HG03457 (cell line): ENCODE data around the gene PAEP.

Experiments used
- ATAC-seq: cut with Tn5 transposase; IDR thresholded peaks from one replicate; pipeline ENCODE4 v1.9.1; 2021; ENCODE audit warnings: moderate number of reproducible peaks; ENCODE audit not compliant: unreplicated experiment

The PAEP gene

DNA sequence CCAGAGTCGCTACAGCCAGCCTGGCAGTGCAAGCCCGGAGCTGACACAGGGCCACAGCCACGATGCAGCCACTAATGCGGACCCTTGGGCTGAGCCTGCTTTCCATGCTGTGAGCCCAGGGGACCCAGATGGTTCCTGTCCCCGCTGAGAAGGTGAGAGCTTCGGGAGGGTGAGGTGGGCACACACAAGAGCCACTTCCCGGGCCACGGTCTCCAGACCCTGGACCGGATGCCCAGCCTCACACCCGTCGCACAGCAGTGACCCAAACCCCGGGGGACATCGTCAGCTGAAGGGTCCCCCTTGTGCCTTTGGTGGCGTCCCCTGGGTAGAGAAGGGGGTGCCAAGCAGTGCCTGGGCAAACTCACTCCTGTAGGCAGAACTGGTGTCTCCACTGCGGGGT lies 13.4 kb downstream of the PAEP start:
- ATAC-seq: no peak

DNA sequence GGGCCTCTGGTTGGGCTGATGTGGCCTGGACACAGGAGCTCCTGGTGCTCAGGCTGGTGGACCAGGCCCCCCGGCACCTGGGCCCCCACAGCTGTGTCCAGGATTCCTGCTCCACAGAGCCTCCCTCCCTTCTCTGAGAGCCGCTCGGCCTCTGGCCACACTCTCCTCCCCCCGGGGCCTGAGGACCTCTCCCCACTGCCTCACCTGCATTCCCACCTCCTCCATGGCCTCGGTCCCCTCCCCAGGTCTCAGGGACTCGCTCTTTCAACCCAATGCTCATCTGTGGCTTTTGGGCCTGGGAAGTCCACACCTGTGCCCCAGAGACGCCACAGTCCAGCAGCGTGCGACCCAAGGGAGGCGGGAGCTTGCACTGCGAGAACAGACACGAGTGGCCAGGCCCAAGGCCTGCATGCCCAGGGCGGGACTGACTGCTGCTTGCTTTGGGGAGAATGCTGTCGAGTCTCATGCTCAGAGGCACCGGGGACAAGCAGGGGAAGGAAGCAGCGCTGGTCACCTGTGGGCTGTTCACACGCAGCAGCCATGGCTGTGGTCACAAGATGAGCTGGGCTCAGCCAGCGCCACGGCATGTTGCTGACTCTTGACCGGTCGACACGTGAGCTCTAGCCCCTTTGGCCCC lies 14.6 kb downstream of the PAEP start:
- no peak for ATAC-seq

- no peak for ATAC-seq
Measured at GRCh38 chr9:135577256-135577655, 15.7 kb downstream of the PAEP start.

GRCh38 chr9:135579356-135579755 lies 17.8 kb downstream of the PAEP start:
- no peak for ATAC-seq

DNA sequence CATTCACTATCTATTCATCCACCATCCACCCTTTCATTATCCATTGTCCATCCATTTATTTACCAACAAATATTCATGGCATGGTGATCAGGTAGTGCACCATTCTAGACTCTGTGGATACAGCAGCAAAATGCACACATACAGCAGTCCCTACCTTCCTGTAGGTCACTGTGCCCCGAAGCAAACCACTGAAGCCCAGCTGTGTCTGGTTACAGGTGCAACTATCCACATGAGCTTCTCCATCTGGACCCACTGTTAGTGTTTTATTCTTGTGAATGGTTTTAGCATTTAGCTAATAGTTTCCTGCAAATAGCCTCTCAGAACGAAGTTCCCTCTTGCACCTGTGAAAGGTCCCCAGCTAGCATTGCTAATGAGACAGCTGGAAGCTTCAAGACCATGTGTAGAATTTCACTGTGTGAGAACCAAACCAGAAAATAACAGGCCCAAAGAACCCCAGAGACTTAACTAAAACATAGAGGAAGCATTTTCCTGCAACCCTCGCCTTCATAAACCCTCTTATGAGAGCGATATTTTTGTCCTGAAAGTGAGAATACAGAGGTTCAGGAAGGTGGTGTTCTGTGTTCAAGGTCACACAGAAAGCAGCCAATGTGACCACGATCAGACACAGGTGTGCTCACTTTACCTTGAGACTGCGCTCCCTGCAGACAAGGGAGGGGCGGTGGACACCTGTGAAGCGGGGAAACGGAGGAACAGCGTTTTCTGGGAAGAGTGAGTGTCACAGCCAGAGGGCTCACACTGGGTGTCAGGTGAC lies 18.5 kb downstream of the PAEP start:
- no peak for ATAC-seq

DNA sequence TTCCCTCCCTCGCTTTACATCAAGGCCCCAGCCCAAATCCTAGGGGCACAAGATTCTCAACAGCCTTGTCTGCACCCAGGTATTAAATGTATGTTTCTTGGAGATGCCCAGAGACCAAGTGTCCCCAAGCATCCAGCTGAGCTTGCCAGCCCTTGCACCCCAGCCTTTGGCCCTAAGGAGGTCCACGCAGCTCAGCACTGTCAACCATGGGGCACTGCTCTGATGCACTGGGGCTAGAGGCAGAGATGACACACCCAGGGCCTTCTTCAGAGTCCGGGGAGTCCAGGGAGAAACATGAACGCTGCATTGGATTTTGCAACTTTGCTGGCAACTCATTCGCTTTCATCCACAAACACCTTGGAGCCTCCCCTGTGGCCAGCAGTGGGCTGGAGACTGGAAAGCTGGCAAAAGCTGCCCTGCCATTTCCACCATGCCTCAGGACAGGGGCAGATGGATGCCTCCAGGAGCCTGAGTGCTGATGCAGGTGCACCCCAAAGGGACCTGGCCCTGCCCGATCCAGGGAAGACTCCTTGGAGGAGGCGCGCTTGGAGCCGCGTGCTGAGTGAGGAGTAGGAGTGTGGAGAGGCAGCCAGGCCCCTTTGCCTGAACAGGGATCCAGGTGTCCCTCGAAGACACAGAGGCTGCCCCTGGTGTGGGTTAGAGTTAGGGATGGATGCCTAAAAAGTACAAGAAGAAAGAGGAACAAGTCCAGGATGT lies 19.3 kb downstream of the PAEP start:
- ATAC-seq: no peak

- no peak for ATAC-seq
Measured at GRCh38 chr9:135581636-135582426, 20.3 kb downstream of the PAEP start.

GRCh38 chr9:135582541-135582940 lies 21.0 kb downstream of the PAEP start:
- ATAC-seq: no peak

DNA sequence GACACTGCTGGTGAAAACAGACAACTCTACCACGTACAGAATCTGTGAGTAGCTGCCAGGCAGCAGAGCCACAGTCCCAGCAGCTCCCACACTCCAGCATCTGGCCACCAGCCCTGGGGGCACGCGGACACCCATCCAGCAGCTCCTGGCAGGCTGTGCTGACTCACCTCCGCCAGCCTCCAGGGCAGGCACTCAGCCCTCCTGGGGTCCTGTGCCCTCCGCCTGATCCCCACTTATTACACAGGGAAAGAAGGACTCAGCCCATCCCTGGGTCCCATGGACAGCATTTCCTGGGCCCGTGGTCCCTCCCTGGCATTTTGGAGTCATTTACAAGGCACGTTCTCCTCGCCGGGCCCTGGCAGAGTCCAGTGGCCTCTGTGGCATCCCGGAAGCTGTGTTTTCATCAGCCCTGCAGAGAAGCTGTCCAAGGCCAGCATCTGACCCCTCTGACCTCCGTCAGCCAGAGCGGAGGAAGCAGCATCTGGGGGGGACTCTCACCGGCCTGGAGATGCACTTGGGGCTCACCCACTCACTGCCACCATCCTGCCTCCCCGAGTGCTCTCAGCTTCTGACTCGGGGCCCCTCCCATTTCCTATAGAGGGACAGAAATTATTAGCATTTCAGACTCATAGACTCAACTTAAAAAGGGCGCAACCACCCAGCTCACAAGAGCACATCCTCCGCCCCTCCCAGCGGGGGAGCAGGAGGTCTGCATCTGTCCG lies 21.6 kb downstream of the PAEP start:
- ATAC-seq: no peak

- ATAC-seq: no peak
Measured at GRCh38 chr9:135583688-135584011, 22.1 kb downstream of the PAEP start.

DNA sequence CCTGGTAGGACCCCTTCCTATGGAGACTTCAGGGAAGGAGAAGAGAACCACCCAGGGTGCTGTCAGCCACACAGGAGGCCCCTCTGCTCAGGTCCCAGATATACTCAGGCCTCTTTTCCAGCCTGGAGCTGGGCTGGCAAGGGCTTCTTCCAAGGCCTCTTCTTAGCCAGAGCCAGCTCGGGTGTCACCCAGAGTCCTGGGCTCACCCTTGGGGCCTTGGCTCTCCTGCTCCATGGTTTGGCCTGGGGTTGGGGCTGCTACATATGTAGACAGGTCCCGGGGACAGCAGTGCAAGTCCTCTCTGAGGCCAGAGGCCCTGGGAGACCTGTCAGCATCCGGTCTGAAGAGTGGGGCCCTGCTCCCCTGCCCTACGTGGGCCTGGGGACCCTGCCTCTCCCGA lies 22.8 kb downstream of the PAEP start:
- no peak for ATAC-seq

DNA sequence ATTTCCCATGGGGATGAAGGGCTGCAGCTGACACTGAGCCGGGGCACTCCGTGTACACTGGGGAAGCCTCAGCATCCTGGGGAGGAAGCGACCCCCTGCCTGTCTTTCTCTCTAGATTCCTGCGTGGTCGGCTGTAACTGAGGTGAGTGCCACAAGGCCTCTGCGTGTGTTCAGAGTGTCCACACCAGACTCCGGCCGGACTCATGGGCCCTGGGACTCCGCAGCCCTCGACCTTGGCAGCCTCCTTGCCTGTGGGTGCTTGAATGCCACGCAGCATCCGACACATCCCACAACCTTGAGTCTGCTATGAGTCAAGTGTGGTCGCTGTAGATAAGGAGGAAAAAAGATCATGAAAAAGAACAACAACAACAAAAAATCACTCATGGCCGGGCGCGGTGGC lies 23.4 kb downstream of the PAEP start:
- ATAC-seq: no peak

- no peak for ATAC-seq
Measured at GRCh38 chr9:135586601-135587109, 25.1 kb downstream of the PAEP start.

DNA sequence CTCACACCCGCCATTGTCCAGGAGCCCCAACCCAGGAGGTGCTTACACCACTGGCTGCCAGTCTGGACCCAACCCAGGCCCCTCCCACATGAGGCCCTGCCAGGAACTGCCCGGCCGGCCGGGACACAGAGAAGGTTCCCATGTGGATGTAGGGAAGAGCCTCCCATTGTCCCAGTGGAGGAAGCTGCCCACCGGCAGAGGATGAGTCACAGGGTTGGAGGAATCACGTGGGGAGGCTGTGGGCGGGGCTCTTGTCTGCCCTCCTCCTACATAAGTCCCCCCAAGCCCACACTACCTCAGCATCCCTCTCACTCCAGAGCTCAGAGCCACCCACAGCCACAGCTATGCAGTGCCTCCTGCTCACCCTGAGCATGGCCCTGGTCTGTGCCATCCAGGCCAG lies 26.1 kb downstream of the PAEP start:
- no peak for ATAC-seq

DNA sequence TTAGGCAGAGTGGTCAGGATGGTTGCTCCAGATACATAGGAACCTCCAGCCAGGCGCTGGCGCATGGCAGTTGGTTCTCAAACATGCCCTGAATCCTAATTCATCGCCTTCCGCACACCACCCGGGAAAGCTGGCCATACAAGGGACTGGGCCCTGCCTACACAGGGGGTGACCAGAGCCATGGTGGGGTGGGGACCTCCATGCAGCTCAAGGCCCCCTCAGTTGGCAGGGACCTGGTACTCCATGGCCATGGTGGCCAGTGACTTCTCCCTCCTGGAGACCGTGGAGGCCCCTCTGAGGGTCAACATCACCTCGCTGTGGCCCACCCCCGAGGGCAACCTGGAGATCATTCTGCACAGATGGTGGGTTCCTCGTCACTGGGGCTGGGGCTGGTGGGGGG lies 26.8 kb downstream of the PAEP start:
- no peak for ATAC-seq

- no peak for ATAC-seq
Measured at GRCh38 chr9:135588886-135589595, 27.5 kb downstream of the PAEP start.

DNA sequence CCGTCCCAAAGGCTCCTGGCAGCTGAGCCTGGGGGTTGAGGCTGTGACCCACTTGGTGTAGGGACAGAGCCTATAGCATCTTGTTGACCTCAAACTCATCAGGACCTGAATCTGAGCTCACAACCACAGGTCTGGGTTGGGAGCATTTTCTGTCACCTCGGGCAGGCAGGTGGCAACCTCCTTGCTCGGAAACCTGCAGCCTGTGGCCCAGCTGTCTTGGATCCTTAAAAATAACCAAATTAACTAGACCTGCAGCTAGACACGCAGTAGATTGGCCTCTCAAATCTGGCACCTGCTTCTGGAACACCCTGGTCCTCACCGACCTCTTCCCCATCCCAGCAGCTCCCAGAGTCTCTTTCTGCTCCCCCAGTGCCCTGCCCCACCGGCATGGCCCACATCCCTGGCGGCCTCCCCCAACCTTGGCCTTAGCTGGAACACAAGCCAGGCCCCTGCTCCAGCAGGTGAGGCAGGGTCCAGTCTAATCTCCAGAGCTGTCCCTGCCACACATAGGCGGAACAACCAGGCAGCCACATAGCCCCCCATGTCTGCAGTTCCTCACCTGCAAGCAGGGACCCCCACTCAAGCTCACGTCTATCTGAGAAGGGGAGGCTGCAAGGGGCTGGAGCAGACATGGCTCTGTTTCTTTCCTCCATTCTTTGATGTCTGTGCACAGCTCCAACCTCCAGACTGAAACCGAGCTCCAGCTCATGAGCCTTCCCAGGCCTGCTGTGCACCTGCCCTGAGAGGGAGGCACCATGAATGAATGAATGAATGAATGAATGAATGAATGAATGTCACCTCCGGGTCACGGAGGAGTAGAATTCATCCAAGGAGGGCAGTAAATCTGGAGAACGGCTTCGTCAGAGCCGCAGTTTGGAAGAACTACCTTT lies 28.3 kb downstream of the PAEP start:
- no peak for ATAC-seq

DNA sequence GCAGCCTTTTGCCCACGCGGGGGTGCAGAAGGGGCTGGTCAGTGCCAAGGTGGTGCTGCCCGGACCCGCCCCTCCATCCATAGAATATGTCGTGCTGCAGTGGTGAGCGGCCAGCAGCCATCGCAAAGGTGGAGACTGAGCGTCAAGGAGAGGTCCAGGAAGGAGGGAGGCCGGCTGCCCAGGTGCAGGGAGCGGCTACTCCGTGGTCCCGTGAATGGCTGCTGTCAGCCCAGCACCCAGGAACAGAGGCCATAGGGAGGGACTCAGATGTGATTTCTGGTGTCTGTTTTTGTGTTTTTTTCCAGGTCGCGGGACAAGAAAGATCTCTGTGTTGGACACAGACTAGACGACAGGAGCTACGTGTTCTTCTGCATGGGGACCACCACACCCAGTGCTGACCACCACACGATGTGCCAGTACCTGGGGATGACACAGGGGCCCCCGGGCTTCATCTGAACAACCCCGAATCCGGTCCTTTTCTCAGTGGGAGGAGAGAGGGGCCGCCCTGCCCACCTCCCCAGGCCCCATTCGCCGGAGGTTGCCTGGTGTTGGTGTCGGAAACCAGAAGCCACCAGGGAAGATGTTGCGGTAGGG lies 29.0 kb downstream of the PAEP start:
- no peak for ATAC-seq
